GM12864 (cell line): ENCODE results near the gene PADI3.

Experiments
- DNase-seq: peaks from one replicate; pipeline ENCODE4 v3.0.0-alpha.2; 2011; ENCODE audit warnings: low read depth
- H3K4me3 ChIP-seq: 2 replicates; pipeline ENCODE4 v1.5.1; 2011; ENCODE audit warnings: mild to moderate bottlenecking, low read depth, low read length, control low read depth
- CTCF ChIP-seq: IDR thresholded peaks from 2 replicates; pipeline ENCODE4 v1.5.1; 2011; ENCODE audit warnings: low read depth, mild to moderate bottlenecking, moderate library complexity, low read length, control low read depth, inconsistent platforms; ENCODE audit errors: missing control alignments

Gene PADI3

GRCh38 chr1:17222557-17222956, 26.3 kb upstream of the PADI3 start:
- DNase-seq = no peak
- TF ChIP-seq CTCF = no peak
- H3K4me3 ChIP-seq = no peak overlapping the region

DNA sequence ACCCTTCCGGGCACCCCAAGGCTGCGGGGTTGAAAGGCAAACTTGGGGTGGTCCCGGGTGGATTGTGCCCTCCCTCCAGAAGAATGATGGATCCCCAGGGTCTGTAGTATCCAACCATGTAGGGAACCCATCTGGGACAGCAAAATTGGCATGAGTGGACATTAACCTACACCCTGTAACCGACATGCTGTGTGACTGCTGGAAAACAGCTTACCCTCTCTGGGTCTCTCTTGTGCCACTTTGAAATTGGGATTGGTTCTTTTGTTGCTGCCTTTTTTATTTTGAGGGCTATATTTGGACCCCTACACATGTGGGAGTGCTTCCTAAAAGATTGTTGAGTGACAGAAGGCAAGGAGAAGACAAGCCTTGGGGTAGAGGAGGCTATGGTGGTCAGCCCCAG, 24.5 kb upstream of the PADI3 start:
- DNase-seq = no peak
- no peak for TF ChIP-seq CTCF
- H3K4me3 ChIP-seq = no peak overlapping the region

DNA sequence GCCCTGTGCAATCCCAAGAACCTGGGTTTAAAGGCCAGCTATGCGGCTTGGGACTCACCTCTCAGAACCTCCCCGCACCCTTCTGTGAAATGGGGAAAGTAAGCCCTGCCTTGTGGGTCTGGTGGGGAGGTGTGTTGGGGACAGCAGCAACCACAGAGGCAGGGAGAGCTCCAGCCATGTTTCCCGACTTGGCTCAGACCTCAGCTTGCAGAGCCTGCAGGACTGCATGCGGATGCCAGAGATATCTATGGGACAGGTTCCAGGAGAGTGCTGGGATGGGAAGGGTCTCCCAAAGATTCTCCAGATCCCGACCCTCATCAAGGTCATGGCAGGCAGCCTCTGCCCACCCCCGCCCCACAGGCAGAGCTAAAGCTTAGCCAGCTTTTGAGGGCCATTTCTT, 23.8 kb upstream of the PADI3 start:
- H3K4me3 ChIP-seq = no peak overlapping the region
- DNase-seq = no peak
- no peak for TF ChIP-seq CTCF

GRCh38 chr1:17227358-17227915, 21.5 kb upstream of the PADI3 start:
- no peak for TF ChIP-seq CTCF
- no peak overlapping the region for H3K4me3 ChIP-seq
- no peak for DNase-seq

DNA sequence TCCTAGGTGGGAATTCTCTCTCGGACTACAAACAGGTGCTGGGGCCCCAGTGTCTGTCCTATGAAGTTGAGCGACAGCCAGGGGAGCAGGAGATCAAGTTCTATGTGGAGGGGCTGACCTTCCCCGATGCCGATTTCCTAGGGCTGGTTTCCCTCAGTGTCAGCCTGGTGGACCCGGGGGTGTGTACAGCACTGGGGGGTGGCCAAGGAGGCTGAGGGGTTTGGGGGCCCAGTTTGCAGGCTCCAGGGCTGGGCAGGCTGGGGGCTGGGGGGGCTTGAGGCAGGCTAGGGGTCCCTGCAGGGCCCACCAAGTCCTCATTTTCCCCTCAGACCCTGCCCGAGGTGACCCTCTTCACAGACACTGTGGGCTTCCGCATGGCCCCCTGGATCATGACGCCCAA, 20.3 kb upstream of the PADI3 start:
- no peak for DNase-seq
- H3K4me3 ChIP-seq = no peak overlapping the region
- no peak for TF ChIP-seq CTCF

GRCh38 chr1:17229379-17229778, 19.5 kb upstream of the PADI3 start:
- TF ChIP-seq CTCF = no peak
- no peak for DNase-seq
- no peak overlapping the region for H3K4me3 ChIP-seq

- no peak for TF ChIP-seq CTCF
- no peak for DNase-seq
- no peak overlapping the region for H3K4me3 ChIP-seq
Measured at GRCh38 chr1:17230106-17230505, 18.8 kb upstream of the PADI3 start.
